Measurements from ENCODE around the gene DNAH1. TPM values are rescaled to one million over a fixed set of nuclear protein-coding genes. Genes with fewer than 3 reads are reported as not detected.

Gene DNAH1
- total RNA-seq, 1 donor from 2014 or later: 2.2 TPM

- H3K4me3 ChIP-seq: no peak overlapping the region
- no peak for DNase-seq
- H3K36me3 ChIP-seq: peaks cover 32% of the 10 kb centered on the region
- H3K27me3 ChIP-seq (ENCODE audit: low read depth): no peaks in the 10 kb centered on the region
- no peaks in the 10 kb centered on the region for H3K9me3 ChIP-seq (replicated peaks)
- intact Hi-C loops (cut with micrococcal nuclease): no loop called here
- no peak for TF ChIP-seq CTCF (IDR thresholded peaks at IDR 0.05; ENCODE audit: borderline replicate concordance)
- no peak overlapping the region for H3K27ac ChIP-seq (replicated peaks)
- H3K4me1 ChIP-seq: peaks cover 32% of the 10 kb centered on the region
Observed at GRCh38 chr3:52289747-52290595, 26.1 kb upstream of the DNAH1 start.

GRCh38 chr3:52290596-52291507 is 25.3 kb upstream of the DNAH1 start:
- no peak overlapping the region for H3K4me3 ChIP-seq
- no peak overlapping the region for H3K27ac ChIP-seq (replicated peaks)
- no peaks in the 10 kb centered on the region for H3K9me3 ChIP-seq (replicated peaks)
- no peak for TF ChIP-seq CTCF (IDR thresholded peaks at IDR 0.05; ENCODE audit: borderline replicate concordance)
- no peaks in the 10 kb centered on the region for H3K27me3 ChIP-seq (ENCODE audit: low read depth)
- H3K36me3 ChIP-seq: peaks cover 32% of the 10 kb centered on the region
- no peak for DNase-seq
- H3K4me1 ChIP-seq: peaks cover 32% of the 10 kb centered on the region
- intact Hi-C loops (cut with micrococcal nuclease): no loop called here

GRCh38 chr3:52291508-52292181 is 24.5 kb upstream of the DNAH1 start:
- peaks cover 32% of the 10 kb centered on the region for H3K36me3 ChIP-seq

GRCh38 chr3:52292247-52293065 is 23.7 kb upstream of the DNAH1 start:
- no peak for TF ChIP-seq CTCF (IDR thresholded peaks at IDR 0.05; ENCODE audit: borderline replicate concordance)
- no peak overlapping the region for H3K27ac ChIP-seq (replicated peaks)
- no peaks in the 10 kb centered on the region for H3K9me3 ChIP-seq (replicated peaks)
- intact Hi-C loops (cut with micrococcal nuclease): no loop called here
- H3K4me3 ChIP-seq: no peak overlapping the region
- no peak for DNase-seq
- H3K4me1 ChIP-seq: peaks cover 20% of the 10 kb centered on the region
- no peaks in the 10 kb centered on the region for H3K27me3 ChIP-seq (ENCODE audit: low read depth)
- peaks cover 32% of the 10 kb centered on the region for H3K36me3 ChIP-seq

More at GRCh38 chr3:52291508-52292181, 24.5 kb upstream of the DNAH1 start:
- no peak for DNase-seq
- Histone ChIP-seq H3K4me1 (peaks cover 28% of the 10 kb centered on the region), H3K4me3 (no peak overlapping the region), H3K27me3 (ENCODE audit: low read depth) (no peaks in the 10 kb centered on the region), H3K9me3 (replicated peaks) (no peaks in the 10 kb centered on the region), H3K27ac (replicated peaks) (no peak overlapping the region)
- TF ChIP-seq CTCF (IDR thresholded peaks at IDR 0.05; ENCODE audit: borderline replicate concordance): peak; percentile 64
- intact Hi-C loops (cut with micrococcal nuclease): no loop called here

Measured in left ventricle myocardium inferior (tissue), 1 donor.